Activated CD8-positive, alpha-beta memory T cell treated with anti-CD3 and anti-CD28 coated beads for 48 hours (primary cell): ENCODE results near the gene G3BP1.
"Not testable (repeated sequence)": the region's sequence is repeated elsewhere in the genome, so short reads cannot be mapped to it uniquely, and the experiment has no call there.

Experiments used
- DNase-seq, 3 experiments: peaks; one replicate each; pipeline ENCODE4 v3.0.0-alpha.2; 2020; ENCODE audit warnings: low read depth in 2 of 3, low spot score in 2 of 3

The G3BP1 gene

DNA sequence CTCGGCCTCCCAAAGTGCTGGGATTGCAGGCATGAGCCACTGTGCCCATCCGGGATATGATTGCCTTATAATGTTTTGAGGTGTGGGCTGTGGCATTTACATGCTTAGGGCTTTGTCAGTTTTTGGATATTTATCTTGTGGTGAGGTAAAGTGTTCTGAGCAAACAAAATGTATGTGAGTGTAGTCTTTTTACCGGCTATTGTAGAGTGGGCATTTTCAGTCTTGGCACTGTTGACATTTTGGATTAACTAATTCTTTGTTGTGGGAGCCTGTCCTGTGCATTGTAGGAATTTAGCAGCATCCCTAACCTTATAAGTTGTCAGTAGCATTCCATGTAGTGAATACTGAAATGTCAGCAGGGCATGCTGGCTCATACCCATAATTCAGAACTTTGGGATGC is 21.6 kb downstream of the G3BP1 start:
- DNase-seq, result no peak

DNA sequence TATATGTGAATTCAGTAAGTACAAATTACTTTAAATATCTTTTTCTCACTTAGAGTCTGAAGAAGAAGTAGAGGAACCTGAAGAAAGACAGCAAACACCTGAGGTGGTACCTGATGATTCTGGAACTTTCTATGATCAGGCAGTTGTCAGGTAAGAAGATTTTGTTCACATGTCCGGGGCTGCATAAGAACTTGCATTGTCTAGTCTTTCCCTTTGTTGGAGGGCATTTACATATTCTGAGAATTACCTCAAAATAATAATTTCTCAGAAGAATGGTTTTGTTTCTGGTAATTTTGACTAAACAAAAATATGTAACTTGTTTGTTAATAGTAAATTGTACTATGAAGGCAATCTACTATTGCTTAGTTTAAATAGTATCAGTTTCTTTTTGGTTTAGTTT is 23.7 kb downstream of the G3BP1 start:
- no peak for DNase-seq

- no peak for DNase-seq
Measured at GRCh38 chr5:151798674-151799073, 26.9 kb downstream of the G3BP1 start.

- no peak for DNase-seq
Measured at GRCh38 chr5:151799407-151799806, 27.7 kb downstream of the G3BP1 start.

DNA sequence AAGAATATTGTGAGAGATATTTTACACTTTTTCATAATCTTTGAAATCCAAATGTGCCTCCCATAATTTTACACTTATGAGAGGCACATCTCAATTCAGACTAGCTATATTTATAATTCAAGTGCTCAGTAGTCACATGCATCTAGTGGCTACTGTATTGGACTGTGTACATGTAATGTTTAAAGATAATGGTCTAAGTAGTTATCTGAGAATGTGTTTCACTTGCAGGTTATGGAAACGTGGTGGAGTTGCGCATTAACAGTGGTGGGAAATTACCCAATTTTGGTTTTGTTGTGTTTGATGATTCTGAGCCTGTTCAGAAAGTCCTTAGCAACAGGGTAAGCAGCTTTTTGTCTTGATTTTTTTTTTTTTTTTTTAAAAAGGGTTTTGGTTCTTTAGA is 28.8 kb downstream of the G3BP1 start:
- no peak for DNase-seq

DNA sequence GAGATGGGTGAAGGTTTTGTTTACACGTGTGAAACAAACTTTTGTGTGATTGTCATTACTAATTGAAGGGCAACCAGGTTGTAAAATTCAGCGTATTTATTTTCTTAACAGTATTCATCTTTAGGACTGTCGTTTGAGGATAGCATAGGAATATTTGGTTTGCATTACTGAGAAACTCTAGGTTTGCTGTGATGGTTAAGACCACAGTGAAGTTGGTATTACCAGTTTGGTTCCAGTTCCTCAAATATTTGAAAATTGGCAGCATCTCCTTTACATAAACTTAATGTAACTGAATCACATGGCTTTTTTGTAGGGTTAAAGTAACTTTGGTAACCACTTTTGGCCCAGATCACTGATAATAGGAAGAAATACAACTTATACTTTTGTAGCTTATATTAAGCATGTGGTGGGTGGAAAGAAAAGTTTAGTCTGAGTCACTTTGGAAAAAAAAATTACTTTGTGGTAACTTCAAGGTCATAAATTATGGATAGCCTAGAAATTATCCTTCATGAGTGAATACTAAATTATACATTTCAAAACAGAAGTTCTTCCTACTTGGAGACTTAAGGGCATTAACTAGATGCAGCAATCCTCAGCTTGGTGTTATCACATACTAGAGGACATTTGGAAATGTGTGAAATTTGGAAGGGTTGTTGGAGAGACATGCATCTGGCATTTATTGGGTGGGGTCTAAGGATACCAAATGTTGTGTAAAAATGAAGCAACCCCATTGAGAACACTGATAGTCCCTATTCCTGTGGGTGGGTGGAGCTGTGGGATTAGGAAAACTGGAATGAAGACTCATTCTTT is 33.9 kb downstream of the G3BP1 start:
- no peak for DNase-seq

DNA sequence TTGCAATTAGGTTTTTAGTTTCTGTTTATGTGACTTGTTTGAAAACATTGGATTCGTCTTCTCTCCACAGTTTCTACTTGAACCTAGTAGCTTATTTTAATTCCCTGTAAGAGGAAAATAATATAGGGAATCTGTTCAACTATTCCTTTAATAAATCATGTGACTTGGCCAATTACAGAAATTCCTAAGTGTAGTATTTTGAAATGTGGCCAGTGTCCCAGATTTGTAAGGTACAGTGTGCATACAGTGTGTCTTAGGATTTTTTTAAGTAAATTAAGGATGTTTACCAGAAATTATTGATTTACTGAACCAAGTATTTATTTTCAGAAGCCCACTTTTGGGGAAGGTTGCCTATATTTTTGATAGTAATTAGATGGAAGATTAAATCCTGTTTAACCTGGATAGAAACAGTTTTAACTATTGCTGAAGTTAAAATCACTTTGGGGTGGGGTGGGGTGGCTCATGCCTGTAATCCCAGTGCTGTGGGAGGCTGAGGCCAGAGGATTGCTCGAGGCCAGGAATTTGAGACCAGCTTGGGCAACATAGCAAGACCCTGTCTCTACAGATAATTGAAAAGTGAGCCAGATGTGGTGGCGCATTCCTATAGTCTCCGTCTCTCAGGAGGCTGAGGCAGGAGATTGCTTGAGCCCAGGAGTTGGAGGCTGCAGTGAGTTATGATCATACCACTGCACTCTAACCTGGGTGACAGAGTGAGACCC is 36.9 kb downstream of the G3BP1 start:
- no peak for DNase-seq

- DNase-seq, result no peak
Measured at GRCh38 chr5:151810449-151810848, 38.7 kb downstream of the G3BP1 start.

DNA sequence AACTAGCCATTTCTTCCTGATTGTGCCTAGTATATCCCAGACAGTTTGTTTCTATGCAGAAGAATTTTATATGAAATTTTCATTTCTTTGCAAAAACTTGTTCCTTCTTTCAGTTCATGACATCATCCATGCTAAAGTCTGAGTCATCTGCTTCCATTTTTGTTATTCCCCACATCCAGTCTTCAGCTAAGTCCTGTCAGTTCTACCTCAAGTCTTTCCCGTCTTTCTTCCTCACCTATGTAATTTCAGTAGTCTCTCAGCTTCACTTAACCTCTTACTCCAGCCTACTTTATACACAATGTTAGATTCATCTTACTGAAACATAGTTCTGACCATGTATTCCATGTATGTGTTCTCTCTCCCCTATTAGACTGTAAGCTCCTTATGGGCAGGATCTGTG is 39.1 kb downstream of the G3BP1 start:
- no peak for DNase-seq

DNA sequence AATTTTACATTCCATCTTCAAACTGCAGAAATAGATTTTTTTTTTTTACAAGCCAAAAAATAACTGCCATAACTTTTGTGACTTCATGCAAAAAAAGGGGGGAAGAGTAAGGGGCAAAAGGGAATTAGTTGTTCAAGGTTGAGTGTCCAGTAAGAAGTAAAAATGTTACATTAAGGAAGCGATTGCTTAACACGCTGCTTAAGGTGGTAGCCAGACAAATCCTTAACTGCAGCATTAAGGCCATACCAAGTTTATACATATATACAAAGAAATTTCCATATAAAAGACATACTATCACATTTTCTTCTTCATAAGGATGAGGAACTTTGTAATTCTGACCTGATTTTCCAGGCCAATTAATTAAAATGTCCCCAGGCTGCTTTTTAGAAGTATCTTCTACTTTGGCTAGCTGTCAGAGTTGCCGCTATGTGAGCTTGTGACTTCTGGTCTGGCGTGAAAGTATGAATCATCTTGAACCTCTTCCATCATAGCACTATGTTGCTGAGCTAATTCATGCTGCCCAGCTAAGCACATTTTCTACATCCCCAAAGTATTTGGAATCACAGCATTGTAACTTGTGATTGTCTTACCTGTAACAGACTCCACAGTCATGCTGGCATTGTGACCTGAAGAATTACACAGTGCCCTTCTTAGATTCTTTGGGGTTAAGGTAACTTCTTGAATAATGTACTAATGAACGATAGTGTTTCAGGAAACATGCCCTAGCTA is 40.0 kb downstream of the G3BP1 start:
- DNase-seq, result no peak

- DNase-seq, result no peak
Measured at GRCh38 chr5:151812757-151813309, 41.1 kb downstream of the G3BP1 start.

GRCh38 chr5:151815051-151815450 is 43.3 kb downstream of the G3BP1 start:
- DNase-seq, result no peak

DNA sequence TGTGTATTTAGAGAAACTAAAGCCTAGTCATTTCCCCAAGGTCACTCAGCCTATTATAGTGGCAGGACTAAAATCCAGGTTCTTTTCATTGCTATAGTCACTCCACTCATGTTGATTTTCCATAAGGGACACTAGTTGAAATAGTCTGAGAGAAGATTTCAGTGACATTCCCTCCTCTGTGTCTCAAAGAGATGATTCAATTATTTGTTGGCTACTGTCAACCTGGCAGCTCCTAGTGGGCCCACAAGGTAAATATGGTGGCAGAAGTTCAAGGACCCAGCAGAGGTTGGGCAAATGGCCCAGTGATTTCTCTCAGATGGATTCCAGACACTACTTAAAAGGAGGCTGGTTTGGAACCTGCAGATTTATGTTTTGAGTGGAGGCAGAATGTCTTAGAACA is 48.1 kb downstream of the G3BP1 start:
- DNase-seq, result no peak

GRCh38 chr5:151820271-151820670 is 48.5 kb downstream of the G3BP1 start:
- DNase-seq, result no peak

GRCh38 chr5:151820903-151821302 is 49.1 kb downstream of the G3BP1 start:
- DNase-seq, result no peak

DNA sequence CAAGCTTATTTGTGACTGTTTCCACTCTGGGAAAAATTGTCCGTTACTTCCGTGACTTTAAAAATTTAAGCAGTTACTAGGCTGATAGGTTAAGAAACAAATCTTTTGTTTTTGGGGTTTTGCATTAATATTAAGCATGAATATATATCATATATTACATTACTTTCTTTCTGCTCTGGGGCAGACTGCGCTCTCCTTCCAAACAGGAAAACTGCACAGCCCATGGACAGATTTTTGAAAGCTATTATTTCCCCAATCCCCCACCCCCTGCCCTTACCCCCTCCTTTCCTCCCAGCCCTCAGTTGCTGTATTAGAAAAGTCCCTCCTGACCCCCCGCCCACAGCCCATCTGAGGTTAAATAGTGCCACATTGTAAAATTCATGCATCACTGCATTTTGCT is 50.4 kb downstream of the G3BP1 start:
- DNase-seq, result no peak

DNA sequence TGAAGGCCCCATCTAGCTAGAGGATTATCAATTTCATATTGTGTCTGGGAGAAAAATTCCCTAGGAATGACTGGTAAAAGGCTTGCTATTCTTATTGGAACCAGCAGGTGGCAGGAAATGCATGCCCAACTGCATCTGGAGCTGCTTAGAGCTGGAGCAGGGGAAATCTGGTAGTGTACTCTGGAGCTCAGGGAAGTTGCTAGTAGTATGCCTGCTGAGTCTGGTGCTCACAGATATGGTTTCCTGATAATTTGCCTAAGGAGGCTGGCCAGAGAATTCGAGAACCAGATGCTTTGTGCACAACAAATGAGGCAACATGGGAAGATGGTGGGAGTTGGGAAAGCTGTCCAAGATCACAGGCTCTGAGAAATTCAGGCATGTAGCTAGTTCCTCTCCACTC is 53.7 kb downstream of the G3BP1 start:
- no peak for DNase-seq

DNA sequence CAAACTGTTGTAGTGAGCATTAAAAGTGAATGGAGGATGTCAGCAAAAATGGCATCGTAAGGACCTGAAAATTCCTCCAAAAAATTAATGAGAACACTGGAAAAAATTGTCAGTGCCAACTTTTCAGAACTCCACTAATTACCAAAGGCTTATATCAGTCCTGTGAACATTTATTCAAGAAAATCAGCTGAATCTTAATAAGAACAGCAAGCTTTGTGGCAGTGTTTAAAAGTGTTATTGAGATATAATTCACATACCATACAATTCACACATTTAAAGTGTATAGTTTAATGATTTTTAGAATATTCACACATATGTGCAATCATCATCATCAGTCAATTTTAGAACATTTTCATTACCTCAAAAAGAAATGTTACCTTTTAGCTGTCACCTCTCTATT is 57.6 kb downstream of the G3BP1 start:
- DNase-seq, result no peak

- not testable (repeated sequence) for DNase-seq
Measured at GRCh38 chr5:151832843-151833242, 61.1 kb downstream of the G3BP1 start.

GRCh38 chr5:151846765-151847164 is 75.0 kb downstream of the G3BP1 start:
- DNase-seq, result no peak

GRCh38 chr5:151847871-151848270 is 76.1 kb downstream of the G3BP1 start:
- no peak for DNase-seq

GRCh38 chr5:151855701-151856100 is 83.9 kb downstream of the G3BP1 start:
- no peak for DNase-seq
